Neural cell (in vitro differentiated cells): ENCODE measurements around the gene MUC2. TPM values are rescaled to one million over a fixed set of nuclear protein-coding genes. Genes with fewer than 3 reads are reported as not detected.

Experiments used
- H2AFZ ChIP-seq: fragments of 200-600, 300-800 bp; sonication (generic), shearing (Covaris generic); 2 replicates; pipeline ENCODE4 v1.6.0; 2014; ENCODE audit warnings: low read depth, mild to moderate bottlenecking, antibody characterized with exemption, low read length, moderate library complexity
- H3F3A ChIP-seq: fragments of 200-600 bp; shearing (Covaris generic); 2 replicates; pipeline ENCODE4 v1.6.1; 2016; ENCODE audit warnings: mild to moderate bottlenecking, moderate library complexity, mixed read lengths, antibody characterized with exemption, low read length; ENCODE audit not compliant: insufficient read depth, poor library complexity, severe bottlenecking
- H3K27ac ChIP-seq: fragments of 200-600, 300-800 bp; sonication (generic), shearing (Covaris generic); 2 replicates; pipeline ENCODE4 v1.5.1; 2014; ENCODE audit warnings: mild to moderate bottlenecking, low read length, moderate library complexity
- H3K27me3 ChIP-seq: fragments of 300-800, 200-600 bp; sonication (generic), shearing (Covaris generic); 2 replicates; pipeline ENCODE4 v1.6.0; 2014; ENCODE audit warnings: mild to moderate bottlenecking, low read depth, low read length, moderate library complexity; ENCODE audit not compliant: insufficient read depth
- H3K36me3 ChIP-seq: fragments of 300-800, 200-600 bp; sonication (generic), shearing (Covaris generic); 2 replicates; pipeline ENCODE4 v1.5.1; 2014; ENCODE audit warnings: mild to moderate bottlenecking, antibody characterized with exemption, low read length, moderate library complexity; ENCODE audit not compliant: insufficient read depth
- H3K4me2 ChIP-seq: fragments of 300-800, 200-600 bp; sonication (generic), shearing (Covaris generic); 2 replicates; pipeline ENCODE4 v1.6.0; 2014; ENCODE audit warnings: mild to moderate bottlenecking, low read length
- H3K4me3 ChIP-seq: fragments of 300-800, 200-600 bp; sonication (generic), shearing (Covaris generic); 2 replicates; pipeline ENCODE4 v1.5.1; 2014; ENCODE audit warnings: mild to moderate bottlenecking, low read length, moderate library complexity
- H3K79me2 ChIP-seq: fragments of 200-600 bp; shearing (Covaris generic); replicated peaks from 2 replicates; pipeline ENCODE4 v1.6.0; 2014; ENCODE audit warnings: mild to moderate bottlenecking, low read length, moderate library complexity; ENCODE audit not compliant: insufficient read depth
- H3K9ac ChIP-seq: fragments of 300-800, 200-600 bp; sonication (generic), shearing (Covaris generic); 2 replicates; pipeline ENCODE4 v1.6.1; 2016; ENCODE audit warnings: mild to moderate bottlenecking, low read length, mixed read lengths
- H3K9me2 ChIP-seq: fragments of 200-600 bp; shearing (Covaris generic); 2 replicates; pipeline ENCODE4 v1.6.1; 2016; ENCODE audit warnings: mild to moderate bottlenecking, low read length, mixed read lengths; ENCODE audit not compliant: insufficient read depth
- H3K9me3 ChIP-seq: fragments of 200-600, 300-800 bp; sonication (generic), shearing (Covaris generic); 2 replicates; pipeline ENCODE4 v1.6.1; 2016; ENCODE audit warnings: mild to moderate bottlenecking, mixed run types, low read length, moderate library complexity, mixed read lengths
- H4K20me1 ChIP-seq: fragments of 200-600 bp; shearing (Covaris generic); 2 replicates; pipeline ENCODE4 v1.6.1; 2016; ENCODE audit warnings: mild to moderate bottlenecking, mixed run types; ENCODE audit not compliant: insufficient read depth
- EP300 ChIP-seq: fragments of 450-650 bp; conservative IDR thresholded peaks from 2 replicates; pipeline ENCODE4 v1.6.1; 2014; ENCODE audit warnings: antibody characterized with exemption, mild to moderate bottlenecking, moderate library complexity; ENCODE audit not compliant: poor library complexity, severe bottlenecking
- EZH2 ChIP-seq: fragments of 200-600, 300-800 bp; shearing (Covaris generic), sonication (generic); IDR thresholded peaks from 2 replicates; pipeline ENCODE4 v1.6.1; 2014; ENCODE audit warnings: antibody characterized with exemption, low read length, borderline replicate concordance, mild to moderate bottlenecking; ENCODE audit not compliant: insufficient read depth, poor library complexity, severe bottlenecking
- MXI1 ChIP-seq: fragments of 450-650 bp; conservative IDR thresholded peaks from 2 replicates; pipeline ENCODE4 v1.6.1; 2014; ENCODE audit warnings: antibody characterized with exemption, mild to moderate bottlenecking; ENCODE audit not compliant: poor library complexity, severe bottlenecking
- POLR2AphosphoS5 ChIP-seq: IDR thresholded peaks from 2 replicates; pipeline ENCODE4 v1.6.1; 2012
- RAD21 ChIP-seq: fragments of 450-650 bp; conservative IDR thresholded peaks from 2 replicates; pipeline ENCODE4 v1.6.1; 2014; ENCODE audit warnings: antibody characterized with exemption, mild to moderate bottlenecking, moderate library complexity
- SMC3 ChIP-seq: fragments of 450-650 bp; conservative IDR thresholded peaks from 2 replicates; pipeline ENCODE4 v1.6.1; 2014; ENCODE audit warnings: antibody characterized with exemption, mild to moderate bottlenecking, moderate library complexity; ENCODE audit not compliant: poor library complexity
- TAF1 ChIP-seq: IDR thresholded peaks from 2 replicates; pipeline ENCODE4 v1.6.1; 2012; ENCODE audit warnings: low read depth
- polyA plus RNA-seq: library from polyadenylated mRNA; depleted of rRNA; stranded (reverse); fragments of >200 nt; gene quantifications from 2 replicates; pipeline ENCODE4 v1.2.3, GENCODE V29; 2014
- TF ChIP-seq, protein P1 (sequence below): fragments of 450-650 bp; IDR thresholded peaks from 2 replicates; pipeline ENCODE4 v1.5.1; 2014; ENCODE audit warnings: antibody characterized with exemption, mild to moderate bottlenecking, moderate library complexity; ENCODE audit not compliant: poor library complexity, severe bottlenecking
- TF ChIP-seq, protein P2 (sequence below): IDR thresholded peaks from 2 replicates; pipeline ENCODE4 v1.6.1; 2012; ENCODE audit warnings: borderline replicate concordance

Gene MUC2
- polyA plus RNA-seq, 1 donor from 2014 or later: not detected

DNA sequence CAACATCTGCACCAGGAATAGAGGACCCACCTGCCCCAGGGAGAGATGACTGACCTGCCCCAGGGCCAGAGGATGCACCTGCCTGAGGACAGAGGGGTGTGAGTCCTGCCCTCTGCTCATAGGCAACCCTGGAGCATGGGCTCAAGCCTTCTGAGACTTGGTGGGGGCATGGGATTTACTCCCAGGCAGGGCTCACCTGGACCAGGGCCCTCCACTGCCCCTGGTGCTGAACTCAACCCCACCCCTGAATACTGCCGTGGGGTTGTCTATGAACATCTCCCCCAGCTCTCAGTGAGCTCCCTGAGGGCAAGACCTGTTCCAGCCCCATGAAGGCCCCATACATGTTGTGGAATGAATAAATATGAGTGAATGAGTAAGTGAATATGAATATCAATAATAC, 49.3 kb downstream of the MUC2 start:
- H3K4me2 ChIP-seq: no peak overlapping the region
- H3K79me2 ChIP-seq: no peaks in the 10 kb centered on the region
- no peak overlapping the region for H3K9ac ChIP-seq
- H3K27ac ChIP-seq: no peak overlapping the region
- H3F3A ChIP-seq: no peaks in the 10 kb centered on the region
- H4K20me1 ChIP-seq: no peaks in the 10 kb centered on the region
- H2AFZ ChIP-seq: no peak overlapping the region
- no peaks in the 10 kb centered on the region for H3K9me2 ChIP-seq
- H3K9me3 ChIP-seq: no peaks in the 10 kb centered on the region
- no peak overlapping the region for H3K4me3 ChIP-seq
- TF ChIP-seq, protein P1, sequence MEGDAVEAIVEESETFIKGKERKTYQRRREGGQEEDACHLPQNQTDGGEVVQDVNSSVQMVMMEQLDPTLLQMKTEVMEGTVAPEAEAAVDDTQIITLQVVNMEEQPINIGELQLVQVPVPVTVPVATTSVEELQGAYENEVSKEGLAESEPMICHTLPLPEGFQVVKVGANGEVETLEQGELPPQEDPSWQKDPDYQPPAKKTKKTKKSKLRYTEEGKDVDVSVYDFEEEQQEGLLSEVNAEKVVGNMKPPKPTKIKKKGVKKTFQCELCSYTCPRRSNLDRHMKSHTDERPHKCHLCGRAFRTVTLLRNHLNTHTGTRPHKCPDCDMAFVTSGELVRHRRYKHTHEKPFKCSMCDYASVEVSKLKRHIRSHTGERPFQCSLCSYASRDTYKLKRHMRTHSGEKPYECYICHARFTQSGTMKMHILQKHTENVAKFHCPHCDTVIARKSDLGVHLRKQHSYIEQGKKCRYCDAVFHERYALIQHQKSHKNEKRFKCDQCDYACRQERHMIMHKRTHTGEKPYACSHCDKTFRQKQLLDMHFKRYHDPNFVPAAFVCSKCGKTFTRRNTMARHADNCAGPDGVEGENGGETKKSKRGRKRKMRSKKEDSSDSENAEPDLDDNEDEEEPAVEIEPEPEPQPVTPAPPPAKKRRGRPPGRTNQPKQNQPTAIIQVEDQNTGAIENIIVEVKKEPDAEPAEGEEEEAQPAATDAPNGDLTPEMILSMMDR: no peak
- no peak for TF ChIP-seq TAF1
- TF ChIP-seq POLR2AphosphoS5: no peak
- no peak for TF ChIP-seq EP300
- no peak for TF ChIP-seq MXI1
- no peak for TF ChIP-seq EZH2
- TF ChIP-seq RAD21: no peak
- TF ChIP-seq, protein P2, sequence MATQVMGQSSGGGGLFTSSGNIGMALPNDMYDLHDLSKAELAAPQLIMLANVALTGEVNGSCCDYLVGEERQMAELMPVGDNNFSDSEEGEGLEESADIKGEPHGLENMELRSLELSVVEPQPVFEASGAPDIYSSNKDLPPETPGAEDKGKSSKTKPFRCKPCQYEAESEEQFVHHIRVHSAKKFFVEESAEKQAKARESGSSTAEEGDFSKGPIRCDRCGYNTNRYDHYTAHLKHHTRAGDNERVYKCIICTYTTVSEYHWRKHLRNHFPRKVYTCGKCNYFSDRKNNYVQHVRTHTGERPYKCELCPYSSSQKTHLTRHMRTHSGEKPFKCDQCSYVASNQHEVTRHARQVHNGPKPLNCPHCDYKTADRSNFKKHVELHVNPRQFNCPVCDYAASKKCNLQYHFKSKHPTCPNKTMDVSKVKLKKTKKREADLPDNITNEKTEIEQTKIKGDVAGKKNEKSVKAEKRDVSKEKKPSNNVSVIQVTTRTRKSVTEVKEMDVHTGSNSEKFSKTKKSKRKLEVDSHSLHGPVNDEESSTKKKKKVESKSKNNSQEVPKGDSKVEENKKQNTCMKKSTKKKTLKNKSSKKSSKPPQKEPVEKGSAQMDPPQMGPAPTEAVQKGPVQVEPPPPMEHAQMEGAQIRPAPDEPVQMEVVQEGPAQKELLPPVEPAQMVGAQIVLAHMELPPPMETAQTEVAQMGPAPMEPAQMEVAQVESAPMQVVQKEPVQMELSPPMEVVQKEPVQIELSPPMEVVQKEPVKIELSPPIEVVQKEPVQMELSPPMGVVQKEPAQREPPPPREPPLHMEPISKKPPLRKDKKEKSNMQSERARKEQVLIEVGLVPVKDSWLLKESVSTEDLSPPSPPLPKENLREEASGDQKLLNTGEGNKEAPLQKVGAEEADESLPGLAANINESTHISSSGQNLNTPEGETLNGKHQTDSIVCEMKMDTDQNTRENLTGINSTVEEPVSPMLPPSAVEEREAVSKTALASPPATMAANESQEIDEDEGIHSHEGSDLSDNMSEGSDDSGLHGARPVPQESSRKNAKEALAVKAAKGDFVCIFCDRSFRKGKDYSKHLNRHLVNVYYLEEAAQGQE: no peak
- TF ChIP-seq SMC3: no peak
- no peaks in the 10 kb centered on the region for H3K27me3 ChIP-seq
- H3K36me3 ChIP-seq: no peaks in the 10 kb centered on the region

Other genes starting within 250 kb of the MUC2 start
- 1.2 and 6.5 TPM in 2 replicates for gene CRACR2B, start 247.0 kb upstream of the MUC2 start, polyA plus RNA-seq
- gene CD151, start 241.9 kb upstream of the MUC2 start, polyA plus RNA-seq: 70.8 and 80.1 TPM in 2 replicates
- 50.6 and 62.3 TPM in 2 replicates for gene POLR2L, start 232.3 kb upstream of the MUC2 start, polyA plus RNA-seq
- 68.1 and 68.3 TPM in 2 replicates for gene TSPAN4, start 232.0 kb upstream of the MUC2 start, polyA plus RNA-seq
- gene CHID1, start 164.1 kb upstream of the MUC2 start, polyA plus RNA-seq: 51.2 and 81.3 TPM in 2 replicates
- gene AP2A2, start 149.0 kb upstream of the MUC2 start, polyA plus RNA-seq: 46.5 and 46.8 TPM in 2 replicates
- not detected in 2 replicates for gene MUC6, start 38.2 kb upstream of the MUC2 start, polyA plus RNA-seq
- not detected in 2 replicates for gene MUC5AC, start 83.1 kb downstream of the MUC2 start, polyA plus RNA-seq
- not detected in 2 replicates for gene MUC5B, start 148.2 kb downstream of the MUC2 start, polyA plus RNA-seq
- 24.1 and 31.4 TPM in 2 replicates for gene TOLLIP, start 234.8 kb downstream of the MUC2 start, polyA plus RNA-seq